ENCODE data around the gene SLFN12.
A peak's percentile ranks its signal among the peaks of the same experiment; 100 is the strongest.
"Not testable (repeated sequence)": the region's sequence is repeated elsewhere in the genome, so short reads cannot be mapped to it uniquely, and the experiment has no call there.

The SLFN12 gene

DNA sequence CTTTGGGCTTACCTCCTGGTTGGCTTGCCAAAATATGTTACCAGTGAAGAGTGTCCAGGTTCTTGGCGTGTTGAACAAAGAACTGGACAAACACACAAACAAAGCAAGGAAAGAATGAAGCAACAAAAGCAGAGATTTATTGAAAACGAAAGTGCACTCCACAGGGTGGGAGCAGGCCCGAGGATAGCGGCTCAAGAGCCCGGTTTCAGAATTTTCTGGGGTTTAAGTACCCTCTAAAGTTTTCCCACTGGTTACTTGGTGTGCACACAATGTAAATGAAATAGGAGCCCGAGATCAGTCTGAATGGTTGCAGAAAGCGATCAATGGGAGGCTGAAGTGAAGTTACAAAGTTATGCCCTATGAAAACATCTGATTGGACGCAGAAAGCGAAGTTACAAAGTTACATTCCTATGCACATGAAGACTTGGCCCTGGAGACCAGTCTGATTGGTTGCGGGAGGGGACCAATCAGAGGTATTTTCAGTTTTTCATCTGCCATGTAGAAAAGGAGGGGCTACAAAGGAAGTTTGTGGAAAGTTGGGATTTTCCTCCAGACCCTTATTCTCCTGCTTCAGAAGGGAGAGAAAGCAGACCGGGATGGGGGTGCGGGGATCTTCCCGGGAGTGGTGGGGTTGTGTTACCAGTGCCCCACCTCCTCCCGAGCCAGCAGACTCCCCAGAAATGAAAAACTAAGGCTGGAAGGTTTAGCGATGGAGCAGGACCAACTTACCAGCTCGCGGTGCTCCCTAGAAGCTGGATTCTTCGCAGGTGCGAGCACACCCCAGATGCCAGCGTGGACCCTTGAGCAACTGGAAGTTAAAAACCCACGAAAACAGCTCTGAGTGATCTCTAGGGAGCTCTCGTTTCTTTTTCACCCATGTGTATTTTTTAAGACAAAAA lies at the start of gene SLFN12:
SLFN12 (minus strand) TSS at position 325 of the 899 bp plus-strand sequence. CDS start 9,472 bp downstream, outside the sequence.
- no peak for DNase-seq

DNA sequence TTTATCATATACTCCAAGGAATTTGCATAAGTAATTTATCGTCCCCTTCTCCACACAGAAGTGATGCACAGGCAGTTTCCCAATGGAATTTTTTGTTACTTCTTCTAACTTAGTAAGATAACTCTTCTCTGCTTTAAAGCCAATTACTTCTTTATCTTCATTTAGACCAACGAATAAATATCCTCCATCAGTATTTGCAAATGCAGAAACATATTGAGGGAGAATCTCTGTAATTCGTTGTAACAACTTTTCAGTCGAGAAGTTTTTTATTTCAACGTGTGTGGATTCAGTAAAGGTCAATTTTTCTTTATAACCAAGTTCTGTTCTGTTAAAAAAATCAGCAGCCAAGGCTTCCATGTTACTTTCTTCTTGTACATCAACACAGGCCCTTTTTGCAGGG lies 47.0 kb upstream of the SLFN12 start:
- DNase-seq: no peak

DNA sequence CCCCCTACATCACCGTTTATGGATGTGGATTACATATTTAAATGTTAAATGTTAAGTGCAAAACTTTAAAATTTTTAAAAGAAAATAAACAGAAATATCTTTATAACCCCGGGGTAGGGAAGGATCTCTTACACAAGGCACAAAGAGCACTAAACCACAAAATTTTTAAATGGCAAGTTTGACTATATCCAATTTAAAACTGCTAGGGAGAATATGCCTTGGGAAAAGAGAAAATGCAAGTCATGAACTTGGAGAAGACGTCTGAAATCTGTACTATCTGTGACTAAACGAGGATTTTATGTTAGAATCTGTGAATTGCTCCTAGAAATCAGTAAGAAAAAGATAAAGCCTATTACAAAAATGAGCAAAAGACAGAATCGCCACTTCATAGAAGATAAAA lies 44.9 kb upstream of the SLFN12 start:
- DNase-seq: no peak

DNA sequence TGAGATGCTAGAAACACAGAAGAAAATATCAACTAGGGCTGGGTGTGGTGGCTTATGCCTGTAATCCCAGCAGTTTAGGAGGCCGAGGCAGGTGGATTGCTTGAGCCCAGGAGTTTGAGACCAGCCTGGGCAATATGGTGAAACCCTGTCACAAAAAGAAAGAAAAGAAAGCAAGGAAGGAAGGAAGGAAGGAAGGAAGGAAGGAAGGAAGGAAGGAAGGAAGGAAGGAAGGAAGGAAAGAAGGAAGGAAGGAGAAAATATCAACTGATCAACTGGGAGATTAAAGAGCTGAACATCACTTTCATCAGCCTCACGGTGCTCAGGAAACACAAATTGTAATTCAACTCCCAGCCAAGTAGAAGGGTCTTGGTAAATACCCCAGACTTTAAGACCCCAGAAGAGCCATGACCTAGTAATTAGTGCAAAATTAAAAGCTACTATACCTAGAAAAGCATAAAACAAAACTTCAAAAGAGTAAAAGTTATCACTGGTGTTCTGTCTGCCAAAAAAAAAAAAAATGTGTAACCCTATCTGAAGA lies 44.1 kb upstream of the SLFN12 start:
- DNase-seq: no peak

DNA sequence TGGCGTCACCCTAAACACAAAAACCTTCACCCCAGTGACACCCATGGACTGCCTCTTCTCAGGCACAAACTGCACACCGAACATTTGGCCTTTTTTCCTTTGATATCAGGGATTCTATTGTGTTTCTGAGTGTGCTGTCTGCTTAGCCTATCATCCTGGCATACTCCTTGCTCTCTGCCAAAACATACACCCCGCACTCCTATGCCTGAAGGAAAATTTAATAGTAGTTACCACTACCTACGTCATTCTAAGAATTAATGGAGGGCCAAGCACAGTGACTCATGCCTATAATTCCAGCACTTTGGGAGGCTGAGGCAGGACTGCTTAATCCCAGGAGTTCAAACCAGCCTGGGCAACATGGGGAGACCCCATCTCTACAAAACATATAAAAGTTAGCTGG lies 36.2 kb upstream of the SLFN12 start:
- DNase-seq: no peak

DNA sequence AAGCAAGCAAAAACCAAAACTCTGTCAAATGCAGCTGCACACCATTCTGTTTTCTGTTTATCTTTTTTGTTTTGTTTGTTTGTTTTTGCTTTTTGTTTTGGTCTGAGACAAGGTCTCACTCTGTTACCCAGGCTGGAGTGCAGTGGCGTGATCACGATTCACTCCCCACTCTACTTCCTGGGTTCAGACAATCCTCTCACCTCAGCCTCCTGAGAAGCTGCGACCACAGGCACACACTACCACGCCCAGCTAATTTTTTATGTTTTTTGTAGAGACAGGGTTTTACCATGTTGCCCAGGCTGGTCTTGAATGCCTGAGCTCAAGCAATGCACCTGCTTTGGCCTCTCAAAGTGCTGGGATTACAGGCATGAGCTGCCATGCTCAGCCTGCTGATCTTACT lies 35.5 kb upstream of the SLFN12 start:
- no peak for DNase-seq

DNA sequence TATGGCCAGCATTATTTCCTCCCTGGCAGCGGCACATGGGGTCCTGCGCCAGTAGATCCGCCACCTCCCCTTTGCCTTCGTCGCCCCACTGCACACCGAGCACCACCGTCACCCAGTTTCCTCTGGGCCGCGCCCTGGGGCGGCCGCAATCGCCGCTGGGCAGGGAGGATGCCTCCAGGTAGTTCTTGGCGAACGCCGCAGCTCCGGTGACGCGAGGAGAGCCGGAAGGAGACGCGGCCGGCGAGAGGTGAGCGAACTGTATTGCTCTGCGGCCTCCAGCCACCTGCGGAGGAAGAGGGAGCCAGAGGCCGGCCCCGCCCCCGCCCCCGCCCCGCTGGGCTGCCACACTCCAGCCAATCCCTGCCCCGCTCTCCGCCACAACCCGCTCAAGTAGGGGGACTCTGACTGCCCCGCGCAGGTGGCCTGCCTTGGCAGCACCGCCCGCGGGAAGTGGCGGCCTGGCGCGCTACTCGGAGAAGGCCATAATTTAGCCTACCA lies 28.1 kb upstream of the SLFN12 start:
- no peak for DNase-seq

DNA sequence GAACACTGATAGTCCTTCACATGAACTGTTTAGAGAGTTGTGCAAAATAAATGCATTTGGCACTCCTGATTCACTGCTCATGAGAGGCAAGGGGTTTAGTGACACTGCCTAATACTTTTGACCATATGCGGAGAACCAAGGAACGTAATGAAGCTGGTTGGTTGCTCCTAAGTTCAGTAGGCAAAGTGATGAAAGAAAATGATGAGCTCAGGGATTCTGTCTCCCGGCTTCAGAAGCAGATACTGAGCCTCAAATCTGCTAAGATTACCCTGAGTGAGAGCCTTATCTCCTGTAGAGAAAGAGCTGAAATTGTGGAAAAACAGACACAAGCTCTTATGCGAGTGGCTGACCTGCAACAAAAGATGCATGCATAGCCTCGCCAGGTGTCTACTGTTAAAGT lies 21.7 kb upstream of the SLFN12 start:
- not testable (repeated sequence) for DNase-seq

DNA sequence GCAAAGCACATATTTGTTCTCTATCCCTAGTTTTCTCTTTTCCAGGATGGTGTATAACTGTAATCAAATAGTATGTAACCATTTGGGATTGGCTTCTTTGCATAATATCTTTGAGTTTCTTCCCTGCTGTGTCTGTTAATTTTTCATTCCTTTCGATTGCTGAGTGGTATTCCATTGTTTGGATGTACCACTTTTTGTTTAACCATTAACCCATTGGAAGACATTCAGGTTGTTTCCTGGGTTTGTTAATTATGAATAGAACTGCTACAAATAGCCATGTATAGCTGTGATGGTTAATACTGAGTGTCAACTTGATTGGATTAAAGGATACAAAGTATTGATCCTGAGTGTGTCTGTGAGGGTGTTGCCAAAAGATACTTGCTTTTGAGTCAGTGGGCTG lies 20.9 kb upstream of the SLFN12 start:
- no peak for DNase-seq

DNA sequence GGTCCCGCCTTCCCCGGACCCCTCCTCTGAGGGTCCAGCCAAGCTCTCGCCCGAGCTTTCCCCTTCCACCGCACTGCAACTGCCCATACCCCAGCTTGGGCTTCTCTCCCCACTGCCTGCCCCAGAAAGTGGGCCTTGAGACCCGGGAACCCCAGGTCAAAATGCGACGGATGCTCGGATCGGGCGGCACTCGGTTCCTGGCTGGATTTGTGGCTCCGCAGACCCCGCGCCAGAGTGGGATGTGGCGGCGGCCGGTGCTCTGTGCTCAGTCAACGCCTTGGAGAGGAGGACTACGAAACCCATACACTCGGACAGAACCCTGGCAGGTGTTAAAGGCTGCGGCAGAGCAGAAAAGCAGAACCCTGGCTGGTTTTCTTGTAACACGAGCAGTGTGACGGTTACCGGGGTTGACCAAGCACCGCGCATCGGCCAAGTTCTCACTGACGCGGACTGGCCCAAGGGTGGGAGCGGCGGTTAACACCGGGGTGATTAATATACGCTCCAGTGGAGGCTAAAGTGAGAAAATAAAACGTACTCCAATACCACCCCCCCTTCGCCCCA lies 17.2 kb upstream of the SLFN12 start:
- DNase-seq: no peak

DNA sequence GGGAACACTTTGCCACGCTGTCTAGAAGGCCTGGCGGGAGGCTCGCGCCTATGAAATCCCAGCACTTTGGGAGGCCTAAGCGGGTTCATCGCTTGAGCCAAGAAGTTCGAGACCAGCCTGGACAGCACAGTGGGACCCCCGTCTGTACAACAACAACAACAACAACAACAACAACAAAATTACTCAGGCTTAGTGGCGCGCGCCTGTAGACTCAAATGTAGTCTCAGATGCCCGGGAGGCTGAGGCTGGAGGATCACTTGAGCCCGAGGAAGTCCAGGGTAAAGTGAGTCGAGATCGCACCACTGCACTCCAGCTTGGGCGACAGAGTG lies 16.6 kb upstream of the SLFN12 start:
- DNase-seq: no peak

DNA sequence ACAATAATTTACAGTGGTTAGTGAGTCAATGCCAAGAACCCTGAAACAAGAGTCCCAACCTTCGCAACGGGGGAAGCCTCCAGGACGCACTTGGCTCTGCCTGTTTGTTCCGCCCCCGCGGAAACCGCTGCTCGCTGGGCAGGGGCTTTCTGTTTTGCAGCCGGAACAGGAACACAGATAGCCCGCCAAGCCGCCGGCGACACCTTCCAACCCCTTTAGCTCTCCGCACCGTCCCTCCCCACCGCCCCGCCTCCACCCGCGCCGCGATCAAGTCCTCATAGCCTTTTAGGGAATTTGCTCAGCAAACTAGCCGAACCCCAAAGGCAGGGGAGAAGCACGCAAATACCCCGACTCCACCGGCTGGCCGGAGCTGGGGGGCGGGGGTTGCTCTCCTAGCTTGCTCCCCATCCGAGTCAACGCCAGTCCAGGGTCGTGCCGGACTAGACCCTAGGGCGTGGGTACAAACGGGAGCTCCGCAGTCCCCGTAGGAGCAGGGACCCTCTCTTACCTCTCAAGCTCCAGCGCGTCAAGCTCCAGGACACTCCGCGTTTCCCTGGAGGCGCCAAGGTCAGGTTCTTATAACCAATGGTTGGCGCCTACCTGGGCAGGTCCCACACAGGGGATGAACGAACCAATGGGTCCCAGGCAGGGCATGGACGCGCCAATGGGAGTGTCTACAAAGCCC lies 16.1 kb upstream of the SLFN12 start, which contains the start of gene SLFN13:
SLFN13 (minus strand) TSS at position 553 of the 685 bp plus-strand sequence. CDS start 3,086 bp downstream, outside the sequence.
- DNase-seq: peak; percentile 71

DNA sequence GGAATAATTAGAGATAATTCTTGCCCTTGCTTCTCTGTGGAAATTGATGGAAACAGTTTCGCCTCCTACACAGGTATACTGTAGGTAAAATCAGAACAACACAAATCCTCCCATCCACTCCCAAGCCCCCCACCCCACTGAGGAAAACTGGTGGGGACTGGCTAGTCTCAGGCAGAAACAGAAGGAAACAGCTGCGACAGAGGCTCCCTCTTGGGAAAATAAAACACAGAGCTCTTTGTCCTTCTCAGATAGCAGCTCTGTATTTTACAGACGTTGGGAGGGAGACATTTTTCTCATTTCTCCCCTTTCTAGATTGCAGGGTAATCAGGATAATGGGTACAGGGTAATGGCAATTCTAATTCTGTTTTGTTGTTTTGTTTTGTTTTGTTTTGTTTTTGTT lies 15.2 kb upstream of the SLFN12 start:
- no peak for DNase-seq

DNA sequence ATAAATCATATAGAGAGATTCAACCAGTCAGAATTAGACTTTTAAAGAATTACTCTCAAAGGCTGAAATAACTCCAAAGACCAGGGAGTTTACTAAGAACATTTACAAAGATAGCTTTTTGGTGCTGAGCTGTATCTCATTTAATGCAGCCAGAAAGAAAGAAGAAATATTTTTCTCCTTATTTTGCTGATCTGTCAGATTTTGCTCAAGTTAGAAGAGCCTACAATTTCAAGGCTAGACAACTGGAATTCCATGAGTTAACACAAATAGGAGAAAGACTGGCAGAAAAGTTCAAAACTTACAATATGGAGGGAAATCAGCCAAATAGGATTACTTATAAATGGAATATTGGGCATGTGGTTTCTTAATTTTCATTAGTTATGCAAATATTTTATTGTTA lies 6.1 kb upstream of the SLFN12 start:
- DNase-seq: no peak

DNA sequence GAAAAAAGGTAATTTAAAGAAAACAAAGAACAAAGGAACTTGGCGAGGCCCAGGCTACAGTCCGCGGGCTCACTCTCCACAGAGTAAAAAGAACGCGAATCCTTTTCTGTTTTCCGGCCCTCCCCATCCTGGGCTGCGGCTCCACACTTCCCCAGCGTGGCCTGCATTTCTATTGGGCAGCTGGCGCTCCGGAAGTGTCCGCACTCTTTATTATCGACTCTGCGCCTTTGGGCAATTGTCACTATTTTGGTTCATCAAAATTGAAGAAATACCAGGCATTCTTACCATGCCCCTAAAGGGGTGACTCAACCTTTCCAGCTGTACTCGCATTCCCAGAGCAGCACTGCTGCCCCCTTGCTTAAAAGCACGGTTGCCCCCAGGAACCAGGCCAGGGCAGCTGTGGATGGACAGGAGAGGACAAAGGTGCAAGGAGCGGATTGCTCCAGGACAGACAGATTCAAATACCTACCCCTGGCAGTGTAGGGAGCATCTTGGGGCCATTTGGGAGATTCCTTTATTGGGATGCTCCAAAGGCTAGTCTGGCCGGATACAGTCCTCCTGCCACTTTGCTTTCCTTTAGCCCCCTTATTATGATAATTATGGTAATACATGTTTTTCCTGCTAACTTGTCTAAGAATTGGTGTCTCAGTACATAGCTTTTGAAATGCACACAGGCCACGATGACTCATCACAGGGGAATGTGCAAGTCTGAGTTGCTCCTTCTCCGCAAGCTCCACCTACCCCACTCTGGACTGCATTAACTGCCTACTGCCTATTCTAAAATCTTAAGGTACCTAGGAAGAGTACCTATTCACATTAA lies 985 bp upstream of the SLFN12 start:
- DNase-seq: no peak

DNA sequence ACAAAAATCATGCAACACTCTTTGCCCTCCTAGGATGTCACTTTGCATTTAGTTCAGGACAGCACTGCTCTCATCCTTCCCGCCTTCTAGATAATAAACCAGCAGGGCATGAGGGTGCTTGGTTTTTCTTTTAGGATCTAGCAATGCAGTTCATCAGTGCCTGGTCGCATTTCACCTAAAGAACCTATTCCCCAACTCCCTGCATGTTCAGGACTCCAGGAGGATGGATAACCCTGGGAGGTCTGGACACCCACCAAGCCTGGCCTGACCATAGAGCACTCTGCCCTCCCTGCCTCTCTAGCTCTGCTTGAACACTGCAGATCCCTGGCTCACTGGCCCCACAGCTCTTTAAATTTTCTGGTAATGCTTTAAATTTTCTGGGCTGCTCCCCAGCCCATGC lies 2.6 kb downstream of the SLFN12 start:
- DNase-seq: no peak

DNA sequence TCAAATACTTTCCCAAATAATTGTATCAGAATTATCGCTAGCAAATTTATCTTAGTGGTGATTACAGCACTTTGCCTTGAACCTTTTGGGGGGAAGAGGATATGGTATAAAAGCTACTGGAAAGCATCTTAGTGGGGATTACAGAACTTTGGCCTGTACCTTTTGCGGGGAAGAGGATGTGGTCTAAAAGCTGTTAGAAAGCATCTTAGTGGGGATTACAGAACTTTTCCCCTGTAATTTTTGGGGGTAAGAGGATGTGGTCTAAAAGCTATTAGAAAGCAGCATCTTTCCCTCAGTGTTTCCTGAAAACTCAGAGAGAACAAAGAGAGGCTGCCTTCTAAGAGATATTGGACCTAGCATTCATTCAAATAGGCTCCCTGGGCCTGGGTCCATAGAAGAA lies 4.1 kb downstream of the SLFN12 start:
- no peak for DNase-seq

DNA sequence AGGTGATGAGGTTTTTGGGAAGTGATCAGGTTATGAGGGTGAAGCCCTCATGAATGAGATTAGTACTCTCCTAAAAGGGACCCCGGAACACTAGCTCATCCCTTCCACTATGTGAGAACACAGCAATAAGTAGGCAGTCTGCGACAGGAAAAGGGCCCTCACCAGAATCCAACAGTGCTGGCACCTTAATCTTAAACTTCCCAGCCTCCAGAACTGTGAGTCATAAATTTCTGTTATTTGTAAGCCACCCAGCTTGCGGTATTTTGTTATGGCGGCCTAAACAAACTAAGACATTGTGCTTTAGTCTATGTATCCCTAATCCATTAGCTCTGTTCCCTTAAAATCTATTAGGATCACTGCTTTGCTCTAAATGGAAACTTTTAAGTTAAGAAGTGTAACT lies 8.5 kb downstream of the SLFN12 start:
- DNase-seq: no peak

DNA sequence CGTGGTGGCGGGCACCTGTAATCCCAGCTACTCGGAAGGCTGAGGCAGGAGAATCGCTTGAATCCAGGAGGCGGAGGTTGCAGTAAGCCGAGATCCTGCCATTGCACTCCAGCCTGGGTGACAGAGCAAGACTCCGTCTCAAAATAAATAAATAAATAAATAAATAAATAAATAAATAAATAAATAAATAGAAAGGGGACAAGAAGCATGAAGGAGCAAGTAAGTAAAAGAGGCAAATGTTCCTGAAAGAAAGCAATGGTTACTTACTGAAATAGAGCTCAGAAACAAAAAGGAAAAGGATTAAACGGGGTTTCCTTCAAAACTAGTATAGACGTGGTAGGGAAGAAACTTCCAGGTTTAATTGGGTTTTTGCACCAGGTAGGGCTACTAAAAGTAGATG lies 11.2 kb downstream of the SLFN12 start:
- DNase-seq: not testable (repeated sequence)

DNA sequence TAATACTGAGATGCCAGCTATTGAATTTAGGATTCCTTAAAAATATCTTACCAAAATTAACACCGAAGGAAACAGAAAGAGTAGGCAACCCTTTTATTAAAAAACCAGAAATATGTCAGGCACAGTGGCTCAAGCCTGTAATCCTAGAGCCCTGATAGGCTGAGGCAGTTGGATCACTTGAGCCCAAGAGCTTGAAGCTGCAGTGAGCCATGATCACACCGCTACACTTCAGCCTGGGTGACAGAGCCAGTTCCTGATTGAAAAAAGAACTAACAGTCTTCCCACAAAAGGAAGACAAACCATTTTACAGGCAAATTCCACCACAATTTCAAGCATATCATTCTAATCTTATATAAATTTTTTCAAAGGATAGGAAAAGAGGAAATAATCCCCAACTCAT lies 15.6 kb downstream of the SLFN12 start:
- DNase-seq: no peak

DNA sequence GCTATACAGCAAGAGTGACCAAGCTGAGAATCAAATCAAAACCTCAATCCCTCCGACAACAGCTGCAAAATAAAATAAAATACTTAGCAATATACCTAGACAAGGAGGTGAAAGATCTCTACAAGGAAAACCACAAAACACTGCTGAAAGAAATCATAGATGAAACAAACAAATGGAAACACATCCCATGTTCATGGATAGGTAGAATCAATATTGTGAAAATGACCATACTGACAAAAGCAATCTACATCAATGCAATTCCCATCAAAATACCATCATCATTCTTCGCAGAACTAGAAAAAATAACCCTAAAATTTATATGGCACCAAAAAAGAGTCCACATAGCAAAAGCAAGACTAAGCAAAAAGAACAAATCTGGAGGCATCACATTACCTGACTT lies 17.6 kb downstream of the SLFN12 start:
- DNase-seq: not testable (repeated sequence)

DNA sequence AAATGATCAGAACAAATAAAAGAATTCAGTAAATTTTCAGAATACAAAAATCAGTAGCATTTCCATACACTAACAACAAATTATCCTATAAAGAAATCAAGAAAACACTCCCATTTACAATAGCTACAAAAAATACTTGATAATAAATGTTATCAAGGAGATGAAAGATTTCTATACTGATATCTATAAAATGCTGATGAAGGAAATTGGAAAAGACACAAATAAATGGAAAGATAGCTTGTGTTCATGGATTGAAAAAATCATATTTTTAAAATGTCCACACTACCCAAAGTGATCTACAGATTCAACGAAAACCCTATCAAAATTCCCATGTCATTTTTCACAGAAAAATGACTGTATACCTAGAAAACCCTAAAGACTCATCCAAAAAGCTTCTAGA lies 18.1 kb downstream of the SLFN12 start:
- DNase-seq: no peak

DNA sequence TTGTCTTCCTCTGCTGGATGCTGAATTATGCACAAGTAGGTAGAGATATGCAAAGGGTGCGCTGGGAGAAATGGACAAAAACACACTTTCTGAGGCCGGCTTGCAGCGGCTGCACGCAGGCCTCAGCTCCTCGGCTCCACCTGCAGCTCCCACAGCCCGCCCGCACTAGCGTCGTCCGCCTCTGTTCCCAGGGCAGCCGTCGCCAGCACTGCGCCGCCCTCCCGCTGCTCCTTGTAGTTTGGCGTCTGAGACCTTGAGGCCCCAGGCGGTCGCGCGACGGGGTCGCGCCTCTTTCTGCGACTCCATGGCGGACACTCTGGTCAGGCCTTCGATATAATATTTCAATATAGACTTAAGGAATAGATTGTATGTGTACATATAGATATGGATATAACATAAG lies 24.8 kb downstream of the SLFN12 start:
- no peak for DNase-seq
